Astrocyte of the hippocampus (primary cell): ENCODE measurements around the gene C1QL2.

ENCODE experiments used
- DNase-seq: peaks from one replicate; pipeline ENCODE4 v3.0.0; 2011; ENCODE audit warnings: low read depth, low spot score

C1QL2 gene

GRCh38 chr2:119179991-119180390 is 21.4 kb upstream of the C1QL2 start:
- DNase-seq, result peak; percentile 44

GRCh38 chr2:119179202-119179601 is 20.7 kb upstream of the C1QL2 start:
- DNase-seq, result peak; percentile 73

DNA sequence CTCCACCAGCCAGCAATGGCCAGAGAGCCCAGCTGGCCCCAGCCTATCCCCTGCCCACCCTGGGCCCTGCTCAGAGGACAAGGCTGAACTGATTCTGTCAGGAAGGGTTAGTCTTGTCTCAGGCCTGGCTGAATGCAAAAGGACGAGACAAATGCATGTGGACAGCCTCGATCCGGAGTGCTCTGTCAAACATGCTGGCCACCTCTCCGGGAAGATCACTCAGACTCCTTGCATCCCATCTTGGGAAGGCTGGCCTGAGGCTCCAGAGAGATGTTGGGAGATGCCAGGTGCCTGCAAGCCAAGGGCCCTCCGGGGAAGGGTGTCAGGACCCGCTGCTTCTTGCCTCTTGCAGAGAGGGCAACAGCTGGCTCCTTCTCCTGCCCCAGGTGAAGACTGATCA is 20.2 kb upstream of the C1QL2 start:
- DNase-seq, result no peak

- DNase-seq, result no peak
These were observed 19.3 kb upstream of the C1QL2 start for GRCh38 chr2:119177838-119178190.

- DNase-seq, result no peak
These were observed 18.8 kb upstream of the C1QL2 start for GRCh38 chr2:119177171-119177837.

DNA sequence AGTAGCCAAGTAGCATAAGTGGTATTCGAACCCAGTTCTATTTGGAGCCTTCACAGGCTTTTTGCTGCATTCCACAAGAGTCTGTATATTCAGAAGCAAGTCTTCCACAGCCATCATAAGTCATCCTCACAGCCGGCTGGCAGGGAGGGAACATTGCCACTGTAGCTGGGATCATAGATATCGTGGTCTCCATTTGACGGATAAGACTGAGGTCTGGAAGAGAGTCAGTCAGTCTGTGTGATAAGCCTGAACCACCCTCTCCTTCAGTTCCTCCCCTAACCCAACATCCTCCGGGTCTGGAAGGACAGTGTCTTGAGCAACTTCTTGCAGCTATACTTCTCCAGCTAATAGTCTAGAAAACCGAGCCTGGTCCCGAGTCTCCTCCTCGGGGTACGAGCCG is 17.0 kb upstream of the C1QL2 start:
- DNase-seq, result no peak

DNA sequence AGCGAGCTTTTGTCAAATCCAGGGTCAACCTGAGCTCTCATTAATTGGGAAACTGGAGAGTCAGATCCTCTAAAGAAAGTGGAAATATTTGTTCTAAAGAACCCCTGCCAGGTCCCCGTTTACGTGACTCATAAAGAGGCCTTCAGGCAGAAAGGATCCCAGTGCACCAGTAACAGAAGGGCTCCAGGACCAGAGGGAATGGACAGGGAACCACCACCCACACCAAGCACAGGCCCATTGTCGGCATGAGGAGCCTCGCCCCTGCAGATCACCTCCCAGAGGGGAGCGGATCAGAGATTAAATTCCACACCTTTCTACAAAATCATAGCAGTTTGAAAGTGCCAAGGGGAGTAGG is 16.4 kb upstream of the C1QL2 start:
- peak; percentile 19 for DNase-seq

- peak; percentile 29 for DNase-seq
These were observed 15.9 kb upstream of the C1QL2 start for GRCh38 chr2:119174216-119174992.

- DNase-seq, result no peak
These were observed 15.1 kb upstream of the C1QL2 start for GRCh38 chr2:119173556-119174060.

DNA sequence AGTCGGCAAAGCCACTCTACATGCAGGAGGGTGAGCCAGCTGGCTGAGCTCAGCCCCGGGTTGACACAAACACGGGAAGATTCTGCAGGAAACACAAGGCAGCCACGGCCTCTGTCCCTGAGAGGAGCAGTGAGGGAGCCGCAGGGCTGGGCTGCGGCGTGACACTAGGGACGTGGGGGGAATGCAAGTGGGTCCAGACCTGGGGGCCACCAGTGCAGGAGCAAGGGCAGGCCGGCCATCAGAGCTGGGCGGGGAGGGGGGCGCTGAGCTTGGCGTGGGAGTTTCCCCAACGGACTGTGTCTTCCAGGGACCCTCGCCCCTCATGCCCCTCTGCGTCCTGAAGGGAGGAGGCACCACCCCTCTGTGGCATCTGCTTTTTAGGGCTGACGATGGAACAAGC is 12.0 kb upstream of the C1QL2 start:
- DNase-seq, result no peak

DNA sequence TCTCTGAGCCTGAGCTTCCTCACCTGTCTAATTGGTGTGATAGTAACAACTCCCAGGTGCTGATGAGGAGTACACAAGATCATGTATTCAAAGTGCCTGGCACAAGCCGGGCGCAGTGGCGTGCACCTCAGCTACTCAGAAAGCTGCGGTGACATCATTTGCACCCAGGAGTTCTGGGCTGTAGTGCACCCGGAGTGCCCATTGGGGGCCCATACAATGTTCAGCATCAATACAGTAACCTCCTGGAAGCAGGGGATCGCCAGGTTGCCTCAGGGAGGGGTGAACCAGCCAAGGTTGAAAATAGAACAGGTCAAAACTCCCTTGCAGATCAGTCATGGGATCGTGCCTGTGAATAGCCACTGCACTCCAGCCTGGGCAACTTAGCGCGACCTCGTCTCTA is 11.2 kb upstream of the C1QL2 start:
- DNase-seq, result no peak

DNA sequence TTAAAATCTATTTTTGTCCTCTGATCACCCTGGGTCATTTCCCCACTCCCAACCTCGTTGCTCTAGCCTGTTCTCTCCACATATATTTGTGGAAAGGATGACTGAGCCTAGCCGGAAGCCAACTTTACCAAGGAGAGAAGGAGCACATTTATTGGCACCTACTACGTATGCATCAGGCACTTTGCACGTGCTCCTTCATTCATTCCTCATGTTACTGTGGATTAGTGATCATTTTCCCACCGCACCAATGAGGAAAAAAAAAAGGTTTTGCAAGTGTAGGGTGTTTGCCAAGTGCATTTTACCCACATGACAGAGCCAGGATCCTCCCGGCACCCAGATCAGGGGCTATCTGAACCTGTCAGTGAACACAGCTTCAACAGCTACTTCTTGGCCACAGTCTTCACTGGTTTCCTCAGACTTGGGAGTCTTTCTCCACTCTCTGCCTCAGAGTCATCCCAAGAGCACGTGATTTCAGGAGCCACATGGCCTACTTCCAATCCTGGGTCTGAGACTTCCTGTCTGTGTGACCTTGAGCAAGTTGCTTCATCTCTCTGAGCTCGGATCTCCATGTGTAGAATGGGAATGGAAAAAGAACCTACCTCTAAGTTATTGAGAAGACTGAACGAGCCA is 1.9 kb upstream of the C1QL2 start:
- DNase-seq, result no peak

DNA sequence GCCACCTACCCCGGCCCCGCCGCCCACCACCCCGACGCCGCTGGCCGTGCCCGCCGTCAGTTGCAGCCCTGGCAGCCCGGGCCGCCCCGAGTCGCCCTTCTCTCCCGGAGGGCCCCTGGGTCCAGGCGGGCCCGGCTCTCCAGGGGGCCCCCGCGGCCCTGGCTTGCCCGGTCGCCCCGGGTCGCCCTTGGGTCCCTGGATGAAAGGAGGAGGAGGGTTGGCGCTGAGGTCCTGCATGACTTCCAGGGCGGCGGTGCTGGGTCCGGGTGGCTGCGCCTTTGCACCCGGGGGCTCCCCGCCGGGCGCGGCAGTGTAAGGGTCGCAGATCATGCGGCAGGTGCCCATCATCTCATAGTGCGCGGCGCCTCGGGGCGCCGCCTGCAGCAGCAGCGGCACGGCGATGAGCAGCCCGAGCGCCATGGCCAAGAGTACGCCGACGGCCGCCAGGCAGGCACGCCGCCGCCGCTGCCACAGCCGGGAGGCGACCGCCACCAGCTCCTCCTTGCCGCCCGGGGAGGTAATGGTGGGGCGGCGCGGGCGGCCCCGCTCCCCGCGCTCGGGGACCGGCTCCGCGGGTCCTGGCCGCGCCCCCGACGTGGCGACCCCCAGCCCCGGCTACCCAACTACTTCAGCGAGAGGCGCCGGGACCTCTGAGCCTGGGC is 570 bp downstream of the C1QL2 start:
- no peak for DNase-seq

GRCh38 chr2:119156891-119157773 is 1.4 kb downstream of the C1QL2 start:
- no peak for DNase-seq

GRCh38 chr2:119156105-119156890 is 2.3 kb downstream of the C1QL2 start:
- DNase-seq, result no peak

- no peak for DNase-seq
These were observed 2.9 kb downstream of the C1QL2 start for GRCh38 chr2:119155633-119156032.

DNA sequence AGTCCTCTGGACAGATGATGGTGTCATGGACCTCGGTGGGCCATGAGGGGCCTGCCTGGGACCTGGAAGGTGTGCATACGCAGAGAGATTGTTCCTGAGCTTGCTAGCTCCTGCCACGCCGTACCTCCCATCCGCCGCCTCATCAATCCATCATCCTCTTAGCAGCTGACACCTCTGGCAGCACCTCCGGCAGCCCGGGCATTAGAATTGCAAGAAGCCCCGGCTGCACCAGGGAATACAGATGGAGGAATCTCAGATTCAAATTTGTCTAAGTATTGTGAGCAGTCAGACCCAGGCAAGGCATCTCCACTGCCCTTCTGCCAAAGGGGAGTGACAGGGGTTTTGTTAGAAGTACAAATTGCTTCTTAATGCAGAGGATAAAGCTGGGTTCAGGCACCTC is 4.5 kb downstream of the C1QL2 start:
- no peak for DNase-seq

DNA sequence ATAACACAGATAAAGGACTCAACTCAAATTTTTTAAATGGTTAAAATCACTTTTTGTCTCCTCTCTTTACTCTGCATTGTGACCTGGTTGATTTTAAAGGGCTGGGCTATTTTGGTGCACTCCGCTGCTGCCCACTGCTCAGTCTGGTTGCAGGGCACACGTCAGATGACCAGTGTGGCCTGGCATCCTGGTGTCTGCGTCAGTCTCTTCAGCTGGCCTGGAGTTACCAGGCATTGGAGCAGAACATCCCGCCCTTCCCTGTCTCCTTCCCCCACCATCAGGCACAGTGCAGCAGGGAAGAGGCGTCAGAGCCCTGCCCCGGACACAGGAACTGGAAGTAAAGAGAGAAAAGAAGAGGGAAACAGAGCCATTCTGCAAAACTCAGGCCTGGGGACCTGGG is 8.9 kb downstream of the C1QL2 start:
- DNase-seq, result no peak

- peak; percentile 34 for DNase-seq
These were observed 10.5 kb downstream of the C1QL2 start for GRCh38 chr2:119147776-119148715.
